ENCODE data around the gene NHSL2. TPM values are rescaled to one million over a fixed set of nuclear protein-coding genes. Genes with fewer than 3 reads are reported as not detected.
A peak's percentile ranks its signal among the peaks of the same experiment; 100 is the strongest.

Gene NHSL2
- total RNA-seq, 4 donors from 2014 or later: 10.4 to 31.4 (median 17.7) TPM

DNA sequence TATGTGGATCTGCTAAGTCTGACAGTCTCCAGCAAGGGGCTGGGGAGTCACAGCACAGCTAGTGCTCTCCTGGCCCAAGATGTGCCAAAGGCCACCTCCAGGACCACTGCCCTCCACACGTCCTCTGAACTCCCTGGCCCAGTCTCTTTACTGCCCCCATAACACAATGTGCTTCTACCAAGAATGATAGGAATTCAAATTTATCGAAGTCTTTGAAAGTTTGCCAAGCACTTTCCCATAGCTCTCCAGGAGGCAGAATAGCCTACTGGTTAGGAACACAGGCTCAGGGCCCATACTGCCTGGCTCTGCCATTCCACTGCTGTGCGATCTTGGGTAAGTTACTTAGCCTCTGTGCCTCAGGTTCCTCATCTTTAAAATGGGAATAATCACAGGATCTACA lies 86.7 kb downstream of the NHSL2 start:
- DNase-seq (ENCODE audit: extremely low spot score): no peak
- H3K9me3 ChIP-seq: no peaks in the 10 kb centered on the region
- no peaks in the 10 kb centered on the region for H3K36me3 ChIP-seq
- 52% methylated on average over 3 of the region's 3 CpGs for WGBS
- TF ChIP-seq POLR2A (IDR thresholded peaks at IDR 0.05; ENCODE audit: low read depth): no peak
- TF ChIP-seq POLR2AphosphoS5 (IDR thresholded peaks at IDR 0.05): no peak
- TF ChIP-seq, protein P1, sequence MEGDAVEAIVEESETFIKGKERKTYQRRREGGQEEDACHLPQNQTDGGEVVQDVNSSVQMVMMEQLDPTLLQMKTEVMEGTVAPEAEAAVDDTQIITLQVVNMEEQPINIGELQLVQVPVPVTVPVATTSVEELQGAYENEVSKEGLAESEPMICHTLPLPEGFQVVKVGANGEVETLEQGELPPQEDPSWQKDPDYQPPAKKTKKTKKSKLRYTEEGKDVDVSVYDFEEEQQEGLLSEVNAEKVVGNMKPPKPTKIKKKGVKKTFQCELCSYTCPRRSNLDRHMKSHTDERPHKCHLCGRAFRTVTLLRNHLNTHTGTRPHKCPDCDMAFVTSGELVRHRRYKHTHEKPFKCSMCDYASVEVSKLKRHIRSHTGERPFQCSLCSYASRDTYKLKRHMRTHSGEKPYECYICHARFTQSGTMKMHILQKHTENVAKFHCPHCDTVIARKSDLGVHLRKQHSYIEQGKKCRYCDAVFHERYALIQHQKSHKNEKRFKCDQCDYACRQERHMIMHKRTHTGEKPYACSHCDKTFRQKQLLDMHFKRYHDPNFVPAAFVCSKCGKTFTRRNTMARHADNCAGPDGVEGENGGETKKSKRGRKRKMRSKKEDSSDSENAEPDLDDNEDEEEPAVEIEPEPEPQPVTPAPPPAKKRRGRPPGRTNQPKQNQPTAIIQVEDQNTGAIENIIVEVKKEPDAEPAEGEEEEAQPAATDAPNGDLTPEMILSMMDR (IDR thresholded peaks at IDR 0.05): no peak
- TF ChIP-seq EP300 (IDR thresholded peaks at IDR 0.05): no peak
- intact Hi-C loops (cut with DNase I): no loop called here
- H3K4me1 ChIP-seq: peaks cover 0 to 6% (median 5%) of the 10 kb centered on the region in 4 donors
- H3K27ac ChIP-seq (replicated peaks in 1 of 4): peak overlapping the region; percentile 6 to 64 (median 46)
- no peak overlapping the region for H3K4me3 ChIP-seq
- H3K27me3 ChIP-seq: peaks cover 0 to 3% (median 0%) of the 10 kb centered on the region in 4 donors

DNA sequence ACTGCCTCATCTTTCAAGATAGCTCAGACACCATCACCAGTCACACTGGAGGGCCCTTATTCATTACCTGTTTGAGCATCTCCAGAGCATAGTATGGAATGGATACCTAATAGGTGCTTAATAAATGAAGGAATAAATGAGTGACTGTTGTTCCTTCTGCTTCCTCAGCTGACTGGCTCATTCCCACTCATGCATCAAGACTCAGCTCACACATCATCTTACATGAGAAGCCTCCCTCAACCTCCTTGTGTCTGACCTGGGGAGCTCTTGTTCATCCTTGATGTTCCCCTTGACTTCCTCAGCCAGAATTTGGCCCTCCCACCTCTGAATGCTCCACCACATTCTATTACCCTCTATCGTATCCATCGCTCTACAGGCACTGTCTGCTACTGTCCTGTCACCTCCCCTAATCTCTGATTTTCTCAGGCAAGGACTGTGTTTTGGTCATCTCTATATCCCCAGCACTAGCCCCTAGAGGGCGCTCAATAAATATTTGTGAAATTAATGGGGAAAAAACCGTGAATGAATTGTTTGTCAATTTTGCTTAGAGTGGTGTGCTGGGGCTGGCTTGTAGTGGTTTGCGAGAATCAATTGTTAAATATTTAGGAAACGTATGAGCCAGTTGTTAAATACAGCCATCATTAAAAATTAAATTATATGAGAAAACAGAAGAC lies 88.3 kb downstream of the NHSL2 start:
- no peaks in the 10 kb centered on the region for H3K36me3 ChIP-seq
- TF ChIP-seq POLR2AphosphoS5 (IDR thresholded peaks at IDR 0.05): no peak
- TF ChIP-seq, protein P1 (IDR thresholded peaks at IDR 0.05): peak; percentile 47 to 55 (median 48)
- peaks cover 0 to 3% (median 0%) of the 10 kb centered on the region in 4 donors for H3K27me3 ChIP-seq
- 18% methylated on average over 6 of the region's 6 CpGs for WGBS
- peaks cover 8 to 19% (median 14%) of the 10 kb centered on the region in 4 donors for H3K4me1 ChIP-seq
- no peak overlapping the region for H3K27ac ChIP-seq (replicated peaks in 1 of 4)
- intact Hi-C loops (cut with DNase I): no loop called here
- no peak for DNase-seq (ENCODE audit: extremely low spot score)
- no peaks in the 10 kb centered on the region for H3K9me3 ChIP-seq
- H3K4me3 ChIP-seq: no peak overlapping the region

DNA sequence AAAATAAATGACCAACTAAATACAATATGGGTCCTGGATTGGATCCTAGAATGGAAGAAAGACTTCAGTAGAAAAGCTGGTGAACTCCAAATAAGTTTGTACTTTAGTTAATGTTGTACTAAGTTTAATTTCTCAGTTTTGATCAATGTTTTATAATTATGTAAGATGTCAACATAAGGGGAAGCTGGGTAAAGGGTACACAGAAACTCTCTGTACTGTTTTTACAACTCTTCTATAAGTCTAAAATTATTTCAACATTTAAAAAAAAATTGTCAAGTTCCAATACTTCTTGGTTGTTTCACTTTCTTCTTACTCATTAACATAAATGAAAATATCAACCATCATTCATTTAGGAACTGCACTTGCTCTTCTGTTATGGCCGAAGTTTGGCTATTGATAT lies 88.9 kb downstream of the NHSL2 start:
- TF ChIP-seq EP300 (IDR thresholded peaks at IDR 0.05) (no peak), POLR2AphosphoS5 (IDR thresholded peaks at IDR 0.05) (no peak), POLR2A (IDR thresholded peaks at IDR 0.05; ENCODE audit: low read depth) (no peak)
- TF ChIP-seq, protein P1 (IDR thresholded peaks at IDR 0.05): no peak
- DNase-seq (ENCODE audit: extremely low spot score): no peak
- peaks cover 11 to 25% (median 19%) of the 10 kb centered on the region in 4 donors for H3K4me1 ChIP-seq
- H3K36me3 ChIP-seq: no peaks in the 10 kb centered on the region
- no peak overlapping the region for H3K4me3 ChIP-seq
- peaks cover 0 to 3% (median 0%) of the 10 kb centered on the region in 4 donors for H3K27me3 ChIP-seq
- no peak overlapping the region for H3K27ac ChIP-seq (replicated peaks in 1 of 4)
- H3K9me3 ChIP-seq: no peaks in the 10 kb centered on the region
- intact Hi-C loops (cut with DNase I): no loop called here
- WGBS: 91% methylated on average over 1 of the region's 1 CpG

DNA sequence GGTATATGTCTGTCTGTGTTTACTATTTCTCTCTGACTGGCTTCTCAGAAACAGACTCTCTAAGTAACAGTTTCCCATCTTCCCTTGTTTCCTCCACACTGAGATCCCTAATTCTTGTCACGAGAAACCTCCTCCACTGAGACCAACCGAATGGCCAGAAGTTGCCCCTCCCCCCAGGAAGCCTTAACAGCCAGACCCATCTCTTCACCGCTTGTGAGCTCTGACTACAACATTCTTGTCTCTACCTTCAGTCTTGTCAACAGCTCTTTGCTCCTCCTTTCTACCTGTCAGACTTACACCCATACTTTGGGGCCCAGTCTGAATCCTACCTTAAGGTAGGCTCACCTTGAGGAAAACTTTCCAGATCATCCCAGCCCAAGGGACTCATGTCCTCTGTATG lies 90.8 kb downstream of the NHSL2 start:
- intact Hi-C loops (cut with DNase I): no loop called here
- no peaks in the 10 kb centered on the region for H3K36me3 ChIP-seq
- 63% methylated on average over 3 of the region's 3 CpGs for WGBS
- H3K27ac ChIP-seq (replicated peaks in 1 of 4): no peak overlapping the region
- peaks cover 0 to 3% (median 0%) of the 10 kb centered on the region in 4 donors for H3K27me3 ChIP-seq
- DNase-seq (ENCODE audit: extremely low spot score): no peak
- no peak overlapping the region for H3K4me3 ChIP-seq
- TF ChIP-seq POLR2A (IDR thresholded peaks at IDR 0.05; ENCODE audit: low read depth) (no peak), POLR2AphosphoS5 (IDR thresholded peaks at IDR 0.05) (no peak), EP300 (IDR thresholded peaks at IDR 0.05) (no peak)
- TF ChIP-seq, protein P1 (IDR thresholded peaks at IDR 0.05): no peak
- H3K4me1 ChIP-seq: peaks cover 11 to 25% (median 19%) of the 10 kb centered on the region in 4 donors
- H3K9me3 ChIP-seq: no peaks in the 10 kb centered on the region

Measured in esophagus muscularis mucosa (tissue), 4 donors.